Stimulated activated CD8-positive, alpha-beta memory T cell treated with anti-CD3 and anti-CD28 coated beads, Interleukin-15, amount 100 ng/mL, for 24 hours (primary cell): Measurements from ENCODE around the gene NIPAL4.

Experiments
- DNase-seq: peaks from one replicate; pipeline ENCODE4 v3.0.0-alpha.2; 2020; ENCODE audit warnings: low read depth

The NIPAL4 gene

DNA sequence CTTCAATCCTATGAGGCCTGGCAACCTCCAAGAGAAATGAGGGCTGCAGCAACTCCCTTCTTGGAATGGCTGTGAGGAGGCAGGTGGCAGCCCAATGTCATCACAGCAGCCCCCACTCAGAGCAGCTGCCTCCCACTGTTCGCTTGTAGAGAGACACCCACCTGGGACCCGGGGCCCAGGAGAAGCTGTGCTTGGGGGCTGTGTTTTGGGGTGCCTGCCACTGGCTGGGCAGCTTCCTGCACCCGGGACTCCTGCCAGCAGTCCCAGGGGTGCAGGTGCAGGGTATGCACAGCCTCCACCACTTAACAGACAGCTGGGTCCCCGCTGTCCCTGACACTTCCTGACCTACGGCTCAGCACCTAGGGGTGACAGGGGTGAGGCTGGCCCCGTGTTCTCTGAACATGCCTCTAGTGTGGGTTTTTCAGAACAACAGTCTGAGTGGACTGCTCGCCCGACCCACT lies 26.2 kb downstream of the NIPAL4 start:
- no peak for DNase-seq

- DNase-seq: no peak
Measured at GRCh38 chr5:157486861-157487260, 26.8 kb downstream of the NIPAL4 start.

DNA sequence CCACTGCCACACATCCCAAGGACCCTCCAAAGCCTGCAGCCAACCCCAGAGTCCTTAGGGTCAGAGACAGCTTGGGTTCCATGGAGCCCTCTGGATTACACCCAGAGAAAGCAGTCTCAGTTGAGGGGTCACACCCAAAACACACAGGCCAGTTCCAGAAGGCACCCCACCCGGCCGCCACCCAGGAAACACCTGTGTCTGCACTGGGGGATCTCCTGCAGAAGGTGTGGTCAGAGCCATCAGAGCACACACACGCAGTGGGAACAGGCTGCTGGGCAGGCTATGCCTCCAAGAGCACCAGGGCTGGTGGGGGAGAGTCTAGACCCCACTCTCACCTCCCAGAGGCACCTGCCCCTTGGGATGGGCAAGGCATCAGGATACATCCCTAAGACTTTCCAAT lies 27.3 kb downstream of the NIPAL4 start:
- DNase-seq: no peak

DNA sequence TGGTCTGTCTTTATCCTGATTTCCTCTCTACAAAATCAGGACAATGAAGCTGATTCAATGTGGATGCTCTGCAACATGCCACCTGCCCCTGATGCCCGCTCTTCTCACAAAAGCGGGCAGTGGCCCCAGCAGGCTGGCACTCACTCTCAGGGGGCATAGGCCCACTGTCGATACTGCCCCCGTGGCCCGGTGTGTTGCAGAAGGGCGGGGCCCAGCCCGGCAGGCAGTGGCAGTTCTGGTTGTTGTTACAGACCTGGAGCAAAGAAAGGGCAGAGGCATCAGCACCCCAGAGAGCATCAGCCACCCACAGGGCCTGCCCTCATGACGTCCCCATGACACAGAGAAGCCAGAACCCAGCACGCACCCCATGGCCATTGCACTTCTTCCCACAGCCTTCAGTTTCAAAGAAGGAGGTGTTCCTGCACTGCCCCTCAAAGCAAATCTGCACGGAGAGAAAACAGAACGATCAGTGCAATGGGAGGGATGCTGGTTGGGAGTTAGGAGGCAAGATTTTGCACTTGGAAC lies 31.5 kb downstream of the NIPAL4 start:
- no peak for DNase-seq

- no peak for DNase-seq
Measured at GRCh38 chr5:157492886-157493285, 32.9 kb downstream of the NIPAL4 start.

- DNase-seq: no peak
Measured at GRCh38 chr5:157494178-157494832, 34.3 kb downstream of the NIPAL4 start.

- no peak for DNase-seq
Measured at GRCh38 chr5:157496864-157497263, 36.9 kb downstream of the NIPAL4 start.

DNA sequence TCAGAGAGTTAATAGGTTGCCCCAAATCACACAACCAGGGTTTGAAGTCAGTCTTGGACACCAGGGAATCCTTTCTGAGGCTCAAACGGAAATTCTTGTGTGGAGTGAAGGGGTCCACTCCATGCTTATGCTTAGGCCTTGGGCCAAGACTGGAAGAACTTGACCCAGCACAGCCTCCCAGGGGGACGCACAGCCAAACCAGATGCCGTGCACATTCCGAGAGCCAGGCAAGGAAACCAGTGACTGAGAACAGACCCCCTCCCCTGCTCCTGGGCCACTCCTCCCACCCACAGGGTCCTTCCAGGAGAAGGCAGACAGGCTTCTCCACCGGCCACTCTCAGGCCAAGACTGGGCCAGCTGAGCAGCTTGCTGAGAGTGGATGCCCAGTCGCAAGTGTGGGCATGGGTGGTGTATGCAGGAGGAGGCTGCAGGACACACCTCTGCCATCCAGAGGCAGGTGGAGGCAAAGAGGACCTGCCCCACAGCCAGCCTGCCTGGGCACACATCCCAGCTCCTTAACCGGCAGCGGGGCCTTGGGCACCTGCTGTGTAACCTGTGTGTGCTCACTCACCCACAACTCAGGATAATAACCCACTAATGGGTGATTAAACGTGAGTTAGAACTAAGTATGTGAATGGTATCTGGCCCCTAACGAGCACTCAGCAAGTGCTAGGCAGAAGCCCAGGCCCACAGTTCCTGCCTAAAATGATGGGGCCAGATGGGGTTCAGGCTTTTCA lies 38.0 kb downstream of the NIPAL4 start:
- no peak for DNase-seq

GRCh38 chr5:157502143-157502647 lies 42.2 kb downstream of the NIPAL4 start:
- no peak for DNase-seq

DNA sequence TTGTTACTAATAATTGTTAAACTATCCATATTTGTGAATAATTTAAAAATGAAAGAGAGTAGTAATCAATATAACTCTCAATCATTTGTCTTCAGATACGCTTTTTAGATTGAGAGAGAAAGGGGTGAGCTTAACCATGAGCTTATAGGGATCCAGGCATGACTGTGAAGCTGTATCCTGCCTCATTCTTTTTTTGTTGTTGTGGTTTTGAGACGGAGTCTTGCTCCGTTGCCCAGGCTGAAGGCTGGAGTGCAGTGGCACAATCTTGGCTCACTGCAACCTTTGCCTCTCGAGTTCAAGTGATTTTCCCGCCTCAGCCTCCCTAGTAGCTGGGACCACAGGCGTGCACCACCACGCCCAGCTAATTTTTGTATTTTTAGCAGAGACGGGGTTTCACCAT lies 44.0 kb downstream of the NIPAL4 start:
- DNase-seq: no peak

DNA sequence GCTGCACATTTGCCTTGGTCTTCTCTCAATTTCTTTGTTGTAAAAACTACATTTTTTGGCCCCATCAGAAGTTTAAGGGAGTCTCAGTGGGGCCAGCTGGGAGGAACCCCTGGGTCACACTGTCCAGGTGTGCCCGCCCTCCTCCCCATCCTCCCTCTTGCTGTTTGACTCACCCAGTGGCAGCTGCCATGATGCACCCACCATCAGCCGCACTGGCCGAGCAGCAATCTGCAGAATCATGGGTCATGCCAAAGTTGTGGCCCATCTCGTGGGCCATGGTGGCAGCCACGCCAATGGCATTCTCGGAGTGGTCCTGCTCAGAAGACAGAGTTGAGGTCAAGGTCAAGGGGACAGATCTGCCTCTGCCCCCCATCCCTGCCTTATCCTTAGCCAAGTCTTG lies 45.5 kb downstream of the NIPAL4 start:
- no peak for DNase-seq

- no peak for DNase-seq
Measured at GRCh38 chr5:157506066-157506590, 46.1 kb downstream of the NIPAL4 start.

DNA sequence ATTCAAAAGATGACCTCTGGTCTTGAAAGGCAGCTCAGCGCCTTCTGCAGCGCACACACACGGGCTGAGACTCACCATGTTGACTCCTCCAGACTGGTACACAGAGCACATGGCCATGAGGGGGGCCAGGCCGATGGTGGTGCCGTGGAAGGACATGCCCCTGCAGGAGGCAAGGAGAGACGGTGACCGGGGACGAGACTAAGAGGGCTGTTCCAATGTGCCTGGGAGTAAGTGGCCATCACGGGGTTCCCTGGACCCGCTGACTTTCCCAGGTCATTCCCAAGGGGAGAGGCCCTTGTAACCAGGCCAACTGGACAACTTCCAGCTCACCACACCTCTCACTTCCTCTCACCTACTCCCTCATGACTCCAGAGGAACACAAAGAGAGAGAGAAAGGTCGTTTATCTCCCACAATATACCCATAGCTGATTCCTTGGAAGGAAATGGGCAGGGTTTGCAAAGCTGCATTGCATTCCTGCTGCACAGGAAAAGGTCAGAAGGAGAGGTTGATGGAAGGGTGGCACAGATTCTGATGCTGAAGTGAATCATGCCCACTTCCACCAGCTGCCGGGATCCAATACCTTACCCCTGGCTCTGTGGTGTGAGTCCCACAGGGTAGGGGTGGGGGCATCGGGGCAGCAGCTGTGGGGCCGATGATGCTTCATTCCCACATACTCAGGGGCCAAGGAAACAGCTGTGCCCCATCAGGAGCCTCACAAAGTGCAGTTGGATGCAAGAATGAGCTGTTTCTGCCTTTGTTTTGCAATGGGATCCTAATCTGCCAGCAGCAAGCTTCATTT lies 47.2 kb downstream of the NIPAL4 start:
- DNase-seq: no peak

GRCh38 chr5:157509093-157509492 lies 49.1 kb downstream of the NIPAL4 start:
- DNase-seq: no peak

GRCh38 chr5:157509587-157509986 lies 49.6 kb downstream of the NIPAL4 start:
- DNase-seq: no peak

GRCh38 chr5:157510682-157511081 lies 50.7 kb downstream of the NIPAL4 start:
- DNase-seq: no peak

DNA sequence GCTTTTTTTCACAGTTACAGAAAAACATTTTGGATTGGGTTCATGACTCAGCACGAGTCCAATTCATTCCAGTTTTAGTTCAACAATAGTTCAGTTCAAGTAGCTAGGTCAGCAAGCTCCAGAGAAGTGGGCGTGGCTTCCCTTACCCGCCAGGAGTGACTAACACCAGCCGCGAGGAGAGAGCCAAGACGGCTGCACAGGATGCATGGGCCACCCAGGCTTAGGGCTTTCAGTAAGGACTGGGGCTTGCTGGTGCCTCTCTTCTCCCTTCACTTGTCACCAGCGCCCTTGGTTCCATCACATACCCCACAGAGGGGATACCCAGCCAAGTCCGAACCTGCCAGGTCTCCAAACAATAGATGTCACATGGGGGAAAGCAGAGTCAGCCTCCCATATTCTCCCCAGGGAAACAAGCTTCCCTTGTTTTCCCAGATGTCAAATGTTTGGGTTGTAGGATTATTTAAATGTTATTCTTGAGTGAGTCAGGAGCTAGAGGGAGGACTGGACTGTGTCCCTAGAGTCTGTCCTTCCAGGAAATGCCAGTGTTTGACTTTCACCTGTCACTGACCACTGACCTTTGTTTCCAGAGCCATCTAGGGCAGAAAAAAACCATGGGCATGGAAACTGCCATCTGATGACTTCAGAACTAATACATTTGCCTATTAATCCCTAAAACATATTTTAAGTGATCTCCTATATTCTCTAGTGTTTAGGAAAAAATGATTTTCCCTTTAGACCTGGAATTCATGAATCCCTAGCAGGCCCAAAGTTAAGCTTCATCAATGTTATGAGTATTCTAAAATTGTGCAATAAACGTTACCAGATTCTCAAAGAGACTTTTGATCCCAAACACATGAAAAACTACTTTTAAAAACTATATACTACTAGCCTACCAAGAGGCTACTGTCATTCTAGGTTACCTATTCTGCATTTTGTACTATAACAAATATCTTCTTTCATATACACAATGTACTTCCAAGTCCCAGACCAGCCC lies 51.9 kb downstream of the NIPAL4 start:
- no peak for DNase-seq

- no peak for DNase-seq
Measured at GRCh38 chr5:157513182-157513581, 53.2 kb downstream of the NIPAL4 start.

DNA sequence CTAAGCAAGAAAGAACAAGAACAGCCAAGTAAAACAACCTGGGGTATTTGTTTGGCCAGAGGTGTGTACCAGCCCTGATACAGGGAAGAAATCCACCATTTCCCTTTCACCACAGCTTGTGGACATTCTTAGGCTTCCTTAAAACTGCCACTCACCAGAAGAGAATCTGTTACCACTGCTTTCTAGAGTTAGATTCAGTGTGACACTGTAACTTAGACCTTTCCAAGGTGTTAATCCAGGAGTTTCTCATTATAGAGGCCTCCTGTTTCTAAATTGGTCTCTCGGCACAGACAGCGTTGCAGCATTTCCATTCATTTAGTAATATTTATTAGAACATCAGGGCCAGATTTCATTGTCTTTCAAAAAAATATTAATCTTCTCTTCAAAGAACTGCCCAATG lies 55.0 kb downstream of the NIPAL4 start:
- DNase-seq: no peak

DNA sequence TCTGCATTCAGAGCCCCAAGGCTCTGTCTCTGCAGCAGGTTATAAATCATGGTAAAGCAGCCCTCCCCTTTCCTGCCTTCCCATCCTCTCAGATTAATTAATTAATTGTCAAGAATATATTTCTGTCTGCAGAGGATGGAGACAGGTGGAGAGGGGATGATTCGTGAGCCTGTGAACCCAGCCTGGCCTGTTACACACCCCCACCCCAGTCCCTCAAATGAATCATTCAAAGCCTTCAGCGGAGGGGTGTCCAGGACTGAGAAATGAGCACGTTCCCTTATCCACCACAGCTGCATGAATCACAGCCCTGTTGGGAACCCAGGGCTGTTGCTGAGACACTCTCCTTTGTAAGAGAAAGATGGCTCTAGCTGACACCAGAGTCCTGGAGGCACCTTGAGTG lies 56.0 kb downstream of the NIPAL4 start:
- DNase-seq: no peak
